Glomerular endothelial cell (primary cell): ENCODE data around the gene RBCK1. TPM values are rescaled to one million over a fixed set of nuclear protein-coding genes. Genes with fewer than 3 reads are reported as not detected.
"Not testable (repeated sequence)": the region's sequence is repeated elsewhere in the genome, so short reads cannot be mapped to it uniquely, and the experiment has no call there.

Experiments used
- DNase-seq: peaks from one replicate; pipeline ENCODE4 v3.0.0-alpha.2; 2011; ENCODE audit warnings: low read depth, low spot score; ENCODE audit errors: extremely low read depth
- total RNA-seq: library from RNA; depleted of rRNA; stranded (reverse); fragments of >200 nt; gene quantifications from 2 replicates; pipeline ENCODE4 v1.2.3, GENCODE V29; 2015

RBCK1 gene
- total RNA-seq, 1 donor from 2014 or later, result 144 TPM

DNA sequence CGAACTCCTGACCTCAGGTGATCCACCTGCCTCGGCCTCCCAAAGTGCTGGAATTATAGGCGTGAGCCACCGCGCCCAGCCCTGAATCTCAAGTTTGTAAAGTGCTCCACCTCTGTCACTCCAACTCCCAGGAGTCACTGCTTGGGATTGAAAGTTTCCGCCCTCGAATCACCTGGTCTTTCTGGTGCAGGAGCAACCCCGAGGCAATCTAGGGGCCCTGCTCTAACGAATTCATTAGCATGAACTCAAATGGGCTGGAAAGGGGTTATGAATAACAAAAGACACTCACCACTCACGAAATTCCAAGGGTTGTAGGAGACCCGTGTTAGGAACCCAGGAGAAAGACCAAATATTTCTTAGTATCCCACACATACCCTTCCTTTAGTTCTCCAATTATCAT, 26.1 kb downstream of the RBCK1 start:
- DNase-seq, result no peak

GRCh38 chr20:434661-435419, 26.7 kb downstream of the RBCK1 start:
- no peak for DNase-seq

- no peak for DNase-seq
These were observed 27.5 kb downstream of the RBCK1 start for GRCh38 chr20:435558-435957.

DNA sequence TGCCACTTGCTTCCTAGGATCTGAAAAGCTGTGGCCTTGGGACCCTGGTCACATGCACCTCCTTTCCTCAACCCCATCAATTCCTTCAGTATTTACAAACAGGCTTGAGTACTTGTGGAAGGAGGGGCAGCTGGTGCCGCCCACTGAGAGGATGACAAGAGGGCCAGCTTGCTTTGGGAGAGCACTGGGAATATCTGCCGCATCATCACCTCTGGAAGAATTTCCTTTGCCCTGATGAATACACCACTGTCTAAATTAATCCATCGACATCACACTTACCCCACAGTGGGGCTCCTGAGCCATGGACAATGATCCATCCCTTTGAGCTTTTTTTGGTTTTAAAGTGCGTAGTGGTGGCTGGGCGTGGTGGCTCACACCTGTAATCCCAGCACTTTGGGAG, 28.4 kb downstream of the RBCK1 start:
- no peak for DNase-seq

GRCh38 chr20:437787-438486, 29.8 kb downstream of the RBCK1 start:
- no peak for DNase-seq

GRCh38 chr20:438571-439469, 30.7 kb downstream of the RBCK1 start:
- no peak for DNase-seq

DNA sequence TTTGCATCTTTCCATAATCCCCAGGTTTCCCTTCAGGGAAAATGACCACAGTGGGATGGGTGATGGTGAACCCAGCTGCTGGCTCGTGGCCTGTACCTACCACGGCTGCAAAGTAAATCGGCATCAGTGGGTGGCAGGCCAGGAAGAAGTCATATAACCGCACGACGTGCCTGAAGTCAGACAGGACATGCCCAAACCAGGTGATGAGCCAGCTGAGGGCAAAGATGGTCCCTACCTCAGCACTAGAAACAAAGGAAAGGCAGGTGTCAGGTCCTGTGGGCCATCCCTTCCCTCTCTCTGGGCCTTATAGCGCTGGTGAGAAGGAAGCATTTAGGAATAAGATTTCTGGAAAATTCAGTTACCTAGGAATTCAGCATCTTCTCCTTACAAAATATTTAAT, 32.0 kb downstream of the RBCK1 start:
- no peak for DNase-seq

DNA sequence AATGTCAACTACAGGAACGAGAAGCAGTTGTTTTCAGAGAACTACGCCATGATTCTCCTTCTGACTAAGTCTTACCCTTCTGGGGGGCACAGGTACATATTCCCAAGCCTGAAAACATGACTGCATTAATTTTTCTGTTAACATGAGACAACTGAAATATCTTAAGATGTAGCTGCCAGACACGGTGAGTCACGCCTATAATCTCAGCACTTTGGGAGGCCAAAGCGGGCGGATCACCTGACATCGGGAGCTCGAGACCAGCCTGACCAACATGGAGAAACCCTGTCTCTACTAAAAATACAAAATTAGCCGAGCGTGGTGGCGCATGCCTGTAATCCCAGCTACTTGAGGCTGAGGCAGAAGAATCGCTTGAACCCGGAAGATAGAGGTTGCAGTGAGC, 32.5 kb downstream of the RBCK1 start:
- no peak for DNase-seq

GRCh38 chr20:443223-443775, 35.2 kb downstream of the RBCK1 start:
- no peak for DNase-seq

GRCh38 chr20:444117-444516, 36.0 kb downstream of the RBCK1 start:
- no peak for DNase-seq

DNA sequence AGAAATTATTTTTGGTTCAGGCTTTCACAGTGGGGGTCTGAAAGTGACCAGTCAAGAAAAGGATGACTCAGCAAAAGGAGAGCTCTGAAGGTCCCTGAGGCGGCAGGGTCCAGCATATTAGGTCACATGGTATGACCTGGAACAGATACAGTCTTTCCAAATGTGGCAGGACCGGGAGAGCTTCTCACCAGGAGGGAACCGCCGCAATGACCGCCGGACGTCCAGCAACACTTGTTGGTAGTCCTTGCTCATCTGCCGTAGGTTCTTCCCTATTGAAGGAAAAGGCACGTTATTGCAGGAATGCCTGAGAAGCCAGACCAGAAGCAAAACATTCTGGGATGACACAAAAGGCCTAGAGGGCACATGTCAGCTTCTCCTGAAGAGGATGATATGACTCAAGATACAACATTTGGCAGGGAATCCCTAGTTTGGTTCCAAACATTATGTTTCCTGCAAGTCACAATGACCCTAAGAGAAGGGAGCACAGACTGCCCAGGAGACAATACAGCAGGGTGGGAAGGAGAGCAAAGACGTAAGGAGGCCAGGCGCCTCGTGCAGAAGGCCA, 36.8 kb downstream of the RBCK1 start:
- no peak for DNase-seq

- DNase-seq, result no peak
These were observed 37.6 kb downstream of the RBCK1 start for GRCh38 chr20:445514-446336.

DNA sequence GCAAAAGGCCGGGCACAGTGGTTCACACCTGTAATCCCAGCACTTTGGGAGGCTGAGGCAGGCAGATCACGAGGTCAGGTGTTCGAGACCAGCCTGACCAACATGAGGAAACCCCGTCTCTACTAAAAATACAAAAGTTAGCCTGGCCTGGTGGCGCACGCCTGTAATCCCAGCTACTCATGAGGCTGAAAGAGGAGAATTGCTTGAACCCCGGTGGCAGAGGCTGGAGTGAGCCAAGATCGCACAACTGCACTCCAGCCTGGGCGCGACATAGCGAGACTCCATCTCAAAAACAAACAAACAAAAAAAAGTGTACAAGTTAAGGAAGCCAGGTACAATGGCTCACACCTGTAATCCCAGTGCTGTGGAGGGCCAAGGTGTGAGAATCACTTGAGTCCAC, 43.9 kb downstream of the RBCK1 start:
- DNase-seq, result not testable (repeated sequence)

DNA sequence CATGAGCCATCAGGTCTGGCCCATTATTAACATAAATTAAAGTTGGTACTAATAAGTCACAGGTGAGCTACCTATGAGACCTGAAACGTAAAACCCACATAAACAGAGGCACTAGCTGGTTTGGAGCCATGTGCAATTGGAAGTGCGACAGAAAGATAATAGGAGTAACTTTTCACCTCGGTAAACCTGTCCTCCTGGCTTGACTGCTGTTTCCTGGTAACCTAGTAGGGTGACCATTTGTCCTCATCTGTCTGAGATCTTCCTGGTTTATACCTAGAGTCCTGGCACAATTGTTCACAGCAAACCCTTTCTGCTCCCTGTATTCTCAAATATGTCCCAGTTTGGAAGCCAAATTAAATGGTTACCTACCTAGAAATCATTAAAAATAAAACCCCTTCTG, 46.9 kb downstream of the RBCK1 start:
- no peak for DNase-seq

GRCh38 chr20:458776-459175, 50.7 kb downstream of the RBCK1 start:
- DNase-seq, result no peak

DNA sequence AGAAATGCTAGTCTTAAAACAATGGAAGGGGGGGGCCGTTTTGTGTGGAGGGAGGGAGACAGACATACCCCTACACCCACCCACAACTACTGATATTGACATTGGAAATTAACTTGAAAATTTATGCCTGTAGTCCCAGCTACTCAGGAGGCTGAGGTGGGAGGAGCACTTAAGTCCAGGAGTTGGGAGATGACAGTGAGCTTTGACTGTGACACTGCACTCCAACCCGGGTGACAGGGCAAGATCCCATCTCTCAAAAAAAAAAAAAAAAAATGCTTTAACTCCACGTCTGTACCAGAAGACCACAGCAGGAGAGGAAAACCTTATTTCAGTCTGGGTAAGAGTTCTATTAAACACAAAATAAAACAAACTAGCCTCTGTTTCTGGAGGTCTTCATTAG, 52.1 kb downstream of the RBCK1 start:
- no peak for DNase-seq

- no peak for DNase-seq
These were observed 52.6 kb downstream of the RBCK1 start for GRCh38 chr20:460707-461106.

DNA sequence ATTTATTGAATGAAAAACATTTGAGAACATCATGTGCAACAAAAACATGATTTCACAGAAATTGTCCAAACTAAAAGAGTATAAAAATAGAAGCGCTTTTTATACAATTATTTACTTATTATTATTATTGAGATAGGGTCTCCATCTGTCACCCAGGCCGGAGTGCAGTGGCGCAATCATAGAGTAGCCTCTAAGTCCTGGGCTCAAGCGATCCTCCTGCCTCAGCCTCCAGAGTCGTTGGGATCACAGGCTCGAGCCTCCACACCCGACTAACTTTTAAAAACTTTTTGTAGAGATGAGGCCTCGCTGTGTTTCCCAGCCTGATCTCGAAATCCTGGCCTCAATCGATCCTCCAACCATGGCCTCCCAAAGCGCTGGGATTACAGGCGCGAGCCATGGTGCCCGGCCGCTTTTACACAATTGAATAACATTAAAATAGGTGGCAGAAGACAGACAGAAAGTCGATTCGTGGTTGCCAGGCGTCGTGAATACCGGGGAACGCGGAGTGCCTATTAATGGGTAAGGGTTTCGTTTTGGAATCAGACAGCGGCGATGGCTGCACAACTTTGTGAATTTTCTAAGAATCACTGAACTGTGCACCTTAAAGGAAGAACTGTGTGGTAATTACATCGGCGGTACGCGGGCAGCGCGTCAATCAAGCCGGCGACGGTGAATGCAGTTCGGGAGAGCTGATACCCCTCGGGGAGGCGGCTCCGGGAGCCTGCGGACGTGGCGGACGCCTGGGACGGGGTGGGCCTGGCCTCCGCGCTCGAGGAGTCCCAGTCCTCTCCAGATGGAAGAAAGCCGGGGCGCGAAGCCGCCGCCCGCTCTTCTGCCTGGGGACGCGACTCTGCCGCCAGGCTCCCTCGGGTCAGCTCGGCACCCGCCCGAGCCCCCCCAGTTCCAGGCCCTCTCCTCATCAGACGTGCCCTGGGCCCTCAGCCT, 53.4 kb downstream of the RBCK1 start:
- DNase-seq, result no peak
